Natural killer cell (primary cell): ENCODE data around the gene FAM13A. TPM values are rescaled to one million over a fixed set of nuclear protein-coding genes. Genes with fewer than 3 reads are reported as not detected.
"Not testable (repeated sequence)": the region's sequence is repeated elsewhere in the genome, so short reads cannot be mapped to it uniquely, and the experiment has no call there.

Experiments
- ATAC-seq, 3 donors: fragments of 150-1000 bp in 2 of 3; fragments of 200-7000 bp in 1 of 3; cut with Tn5 transposase; 1 replicate in 1 of 3; 2 replicates in 2 of 3; pipeline ENCODE4 v1.10.0; 2021; ENCODE audit warnings: mild to moderate bottlenecking in 2 of 3, moderate library complexity in 2 of 3
- DNase-seq, 2 donors: peaks; one replicate each; pipeline versions ENCODE4 v3.0.0 to v3.0.0-alpha.2; 2013 to 2021; ENCODE audit warnings: mixed read lengths in 1 of 2
- H3K27ac ChIP-seq: one replicate; pipeline ENCODE4 v1.5.1; 2013; ENCODE audit warnings: mild to moderate bottlenecking, low read length
- H3K27me3 ChIP-seq: one replicate; pipeline ENCODE4 v1.6.1; 2013; ENCODE audit warnings: low read length; ENCODE audit not compliant: control insufficient read depth, insufficient read depth
- H3K36me3 ChIP-seq: one replicate; pipeline ENCODE4 v1.6.1; 2013; ENCODE audit warnings: low read length; ENCODE audit not compliant: control insufficient read depth, insufficient read depth
- H3K4me1 ChIP-seq: one replicate; pipeline ENCODE4 v1.6.1; 2013; ENCODE audit warnings: low read length; ENCODE audit not compliant: control insufficient read depth, insufficient read depth
- H3K4me3 ChIP-seq: one replicate; pipeline ENCODE4 v1.5.1; 2013; ENCODE audit warnings: low read length
- H3K9me3 ChIP-seq: one replicate; pipeline ENCODE4 v1.6.1; 2013; ENCODE audit warnings: low read length; ENCODE audit not compliant: control insufficient read depth, insufficient read depth
- H3K27ac Mint-ChIP-seq, 2 donors: one replicate each; pipeline ENCODE4 v1.8.0; 2022; ENCODE audit warnings: mild to moderate bottlenecking in 2 of 2, mixed read lengths in 2 of 2, moderate library complexity in 1 of 2
- H3K27me3 Mint-ChIP-seq, 2 donors: one replicate each; pipeline ENCODE4 v1.8.0; 2022; ENCODE audit warnings: low read depth in 2 of 2, mixed read lengths in 2 of 2
- H3K36me3 Mint-ChIP-seq: one replicate; pipeline ENCODE4 v1.8.0; 2022; ENCODE audit warnings: mixed read lengths
- H3K4me1 Mint-ChIP-seq, 2 donors: one replicate each; pipeline ENCODE4 v1.8.0; 2022; ENCODE audit warnings: mixed read lengths in 2 of 2
- H3K4me3 Mint-ChIP-seq: one replicate; pipeline ENCODE4 v1.8.0; 2022; ENCODE audit warnings: mild to moderate bottlenecking, moderate library complexity, mixed read lengths
- H3K9me3 Mint-ChIP-seq, 2 donors: one replicate each; pipeline ENCODE4 v1.8.0; 2022; ENCODE audit warnings: mixed read lengths in 2 of 2
- CTCF ChIP-seq: fragments of 200-600 bp; IDR thresholded peaks from one replicate; pipeline ENCODE4 v1.8.0; 2022; ENCODE audit warnings: antibody characterized with exemption
- WGBS: methylation state at CpG from one replicate; pipeline ENCODE4 v1.1.7; 2013; ENCODE audit warnings: missing lambda C conversion rate; ENCODE audit not compliant: insufficient coverage; 5-methylcytosine and 5-hydroxymethylcytosine counted together
- intact Hi-C: fragments of 100-400 bp; cut with micrococcal nuclease; formaldehyde crosslinking; loops from one replicate; pipeline ENCODE4 v1.14.2; 2022
- total RNA-seq, 4 donors: library from RNA; stranded (reverse); fragments of 120-200 nt in 1 of 4; gene quantifications; one replicate each; pipeline versions ENCODE4 v1.2.3 to v1.2.4, GENCODE V29; 2013 to 2022

FAM13A gene
- total RNA-seq, 3 donors from 2014 or later (not counting 1 experiment from before 2014, with no cell fraction given), result 8.8 to 10.0 (median 8.9) TPM

DNA sequence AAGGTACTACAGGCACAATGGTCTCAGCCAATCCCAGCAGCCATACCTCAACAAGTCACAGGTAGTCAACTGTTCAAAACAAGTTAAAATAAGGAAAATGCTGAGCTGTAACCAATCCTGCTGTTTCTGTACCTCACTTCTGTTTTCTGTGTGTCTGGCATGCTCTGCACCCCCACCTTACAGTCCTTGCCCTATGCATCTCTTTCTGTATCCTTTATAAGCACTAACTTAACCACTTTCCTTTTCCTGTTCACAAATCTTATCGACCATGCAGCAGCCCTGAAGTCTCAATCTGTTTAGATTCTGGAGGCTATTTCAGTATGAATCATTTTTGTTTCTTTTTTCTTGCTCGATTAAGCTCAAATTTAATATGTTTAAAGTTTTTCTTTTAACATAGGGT lies 12.5 kb upstream of the FAM13A start:
- no peak overlapping the region for H3K4me3 Mint-ChIP-seq
- Histone ChIP-seq H3K27ac (no peak overlapping the region), H3K4me3 (no peak overlapping the region), H3K27me3 (no peaks in the 10 kb centered on the region), H3K4me1 (no peaks in the 10 kb centered on the region), H3K36me3 (no peaks in the 10 kb centered on the region), H3K9me3 (no peaks in the 10 kb centered on the region)
- intact Hi-C loops, result no loop called here
- WGBS, result 7% methylated on average over 1 of the region's 2 CpGs
- no peak for TF ChIP-seq CTCF
- no peak overlapping the region for H3K27ac Mint-ChIP-seq
- no peaks in the 10 kb centered on the region for H3K9me3 Mint-ChIP-seq
- ATAC-seq, result no peak
- no peaks in the 10 kb centered on the region for H3K36me3 Mint-ChIP-seq
- H3K4me1 Mint-ChIP-seq, result no peaks in the 10 kb centered on the region
- DNase-seq, result no peak
- peaks cover 0 to 11% of the 10 kb centered on the region in 2 donors for H3K27me3 Mint-ChIP-seq

GRCh38 chr4:89067417-89067816 lies 10.4 kb upstream of the FAM13A start:
- no peaks in the 10 kb centered on the region for H3K9me3 ChIP-seq
- H3K4me1 ChIP-seq, result no peaks in the 10 kb centered on the region
- ATAC-seq (no peak), DNase-seq (no peak)
- H3K4me3 ChIP-seq, result no peak overlapping the region
- intact Hi-C loops, result no loop called here
- H3K4me3 Mint-ChIP-seq, result no peak overlapping the region
- no peaks in the 10 kb centered on the region for H3K9me3 Mint-ChIP-seq
- no peaks in the 10 kb centered on the region for H3K4me1 Mint-ChIP-seq
- H3K27me3 Mint-ChIP-seq, result peaks cover 6 to 12% of the 10 kb centered on the region in 2 donors
- no peak for TF ChIP-seq CTCF
- H3K36me3 Mint-ChIP-seq, result no peaks in the 10 kb centered on the region
- no peaks in the 10 kb centered on the region for H3K27me3 ChIP-seq
- H3K27ac ChIP-seq, result no peak overlapping the region
- no peak overlapping the region for H3K27ac Mint-ChIP-seq
- no peaks in the 10 kb centered on the region for H3K36me3 ChIP-seq

- no peaks in the 10 kb centered on the region for H3K4me1 Mint-ChIP-seq
Observed at GRCh38 chr4:89064848-89065247, 7.9 kb upstream of the FAM13A start.

DNA sequence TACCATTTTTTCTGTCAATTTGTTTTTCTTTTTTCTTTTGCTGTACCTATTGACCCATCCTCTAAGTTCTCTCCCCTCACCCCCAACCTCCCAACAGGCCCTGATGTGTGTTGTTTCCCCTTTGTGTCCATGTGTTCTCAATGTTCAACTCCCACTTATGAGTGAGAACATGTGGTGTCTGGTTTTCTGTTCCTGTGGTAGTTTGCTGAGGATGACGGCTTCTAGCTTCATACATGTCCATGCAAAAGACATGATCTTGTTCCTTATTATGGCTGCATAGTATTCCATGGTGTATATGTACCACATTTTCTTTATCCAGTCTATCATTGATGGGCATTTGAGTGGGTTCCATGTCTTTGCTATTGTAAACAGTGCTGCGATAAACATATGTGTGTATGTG lies 859 bp upstream of the FAM13A start:
- H3K27me3 ChIP-seq, H3K27ac ChIP-seq, H3K4me3 Mint-ChIP-seq, H3K36me3 ChIP-seq, H3K27ac Mint-ChIP-seq, H3K4me3 ChIP-seq, H3K36me3 Mint-ChIP-seq, intact Hi-C loops, DNase-seq, H3K9me3 ChIP-seq, H3K4me1 ChIP-seq, ATAC-seq, H3K9me3 Mint-ChIP-seq, H3K4me1 Mint-ChIP-seq: not testable (repeated sequence)
- WGBS, result 82% methylated on average over 1 of the region's 2 CpGs
- peaks cover 9 to 36% of the 10 kb centered on the region in 2 donors for H3K27me3 Mint-ChIP-seq

More at GRCh38 chr4:89064848-89065247, 7.9 kb upstream of the FAM13A start:
- no peaks in the 10 kb centered on the region for H3K36me3 ChIP-seq
- WGBS, result 24% methylated on average over 3 of the region's 3 CpGs
- H3K27ac ChIP-seq, result no peak overlapping the region
- no peaks in the 10 kb centered on the region for H3K36me3 Mint-ChIP-seq
- H3K27me3 Mint-ChIP-seq, result peaks cover 9 to 10% of the 10 kb centered on the region in 2 donors
- no peaks in the 10 kb centered on the region for H3K27me3 ChIP-seq
- intact Hi-C loops, result no loop called here
- no peaks in the 10 kb centered on the region for H3K9me3 ChIP-seq
- peaks cover 2 to 3% of the 10 kb centered on the region in 2 donors for H3K9me3 Mint-ChIP-seq
- H3K27ac Mint-ChIP-seq, result no peak overlapping the region
- no peak for ATAC-seq
- no peaks in the 10 kb centered on the region for H3K4me1 ChIP-seq
- H3K4me3 ChIP-seq, result no peak overlapping the region
- H3K4me3 Mint-ChIP-seq, result no peak overlapping the region
- DNase-seq, result no peak
- TF ChIP-seq CTCF, result no peak
